K562 (cell line): ENCODE measurements around the gene LAMB3. TPM values are rescaled to one million over a fixed set of nuclear protein-coding genes. Genes with fewer than 3 reads are reported as not detected.

Experiments used
- ADNP ChIP-seq: fragments of 200-800 bp; sonication (Bioruptor generic); IDR thresholded peaks from 2 replicates; pipeline ENCODE4 v1.6.1; 2016; ENCODE audit warnings: missing genetic modification characterization, missing compliant biosample characterization
- CXXC5 ChIP-seq: fragments of 250-450 bp; sonication (Bioruptor Pico); IDR thresholded peaks from 2 replicates; pipeline ENCODE4 v1.8.0; 2022; ENCODE audit warnings: inconsistent platforms, mild to moderate bottlenecking, moderate library complexity
- ELF4 ChIP-seq: fragments of 450-650 bp; formaldehyde crosslinking; IDR thresholded peaks from 2 replicates; pipeline ENCODE4 v1.4.0; 2022; ENCODE audit warnings: missing genetic modification characterization
- KDM4B ChIP-seq, 2 experiments: fragments of 450-650 bp in 1 of 2; sonication (generic) in 1 of 2; IDR thresholded peaks; 2 replicates each; pipeline ENCODE4 v1.6.1; 2016 to 2017; ENCODE audit warnings: borderline replicate concordance in 2 of 2, antibody characterized with exemption in 1 of 2, low read depth in 1 of 2, mild to moderate bottlenecking in 1 of 2
- NFE2 ChIP-seq: IDR thresholded peaks from 2 replicates; pipeline ENCODE4 v1.6.1; 2014; ENCODE audit warnings: antibody characterized with exemption, low read depth
- PRMT5 ChIP-seq: sonication (generic); formaldehyde crosslinking; IDR thresholded peaks from 2 replicates; pipeline ENCODE4 v1.5.0; 2020; ENCODE audit warnings: missing genetic modification reagents
- SRSF1 ChIP-seq: fragments of 200-400 bp; formaldehyde crosslinking; IDR thresholded peaks from 2 replicates; pipeline ENCODE4 v1.6.1; 2017; ENCODE audit warnings: mild to moderate bottlenecking, low read depth, low read length, moderate library complexity
- ZBTB7A ChIP-seq: IDR thresholded peaks from 2 replicates; pipeline ENCODE4 v1.6.1; 2011; ENCODE audit warnings: low read depth, mild to moderate bottlenecking, low read length, moderate library complexity, borderline replicate concordance; ENCODE audit not compliant: control insufficient read depth
- ZNF696 ChIP-seq: fragments of 250-450 bp; sonication (Bioruptor Pico); conservative IDR thresholded peaks from 2 replicates; pipeline ENCODE4 v1.4.0; 2020; ENCODE audit warnings: mild to moderate bottlenecking, moderate library complexity
- polyA plus RNA-seq, 8 experiments: library from polyadenylated mRNA; depleted of rRNA in 4 of 8; stranded (reverse) in 5 of 8; unstranded in 3 of 8; fragments of >200 nt; fragmentation: Nextera tagmentation in 2 of 8; fragmentation: Illumina TruSeq in 1 of 8; extraction: Ambion mirVana in 2 of 8; extraction: Trizol in 1 of 8; gene quantifications; 2 replicates each; pipeline versions ENCODE4 v1.2.1 to v1.2.3, GENCODE V29; 2011 to 2014; ENCODE audit warnings: inconsistent platforms in 1 of 8, missing spikeins in 1 of 8
- total RNA-seq, 7 experiments: library from RNA; depleted of rRNA in 6 of 7; stranded (reverse); fragments of >200 nt in 6 of 7; fragmentation: Illumina TruSeq in 2 of 7; extraction: Trizol in 2 of 7; gene quantifications; 2 replicates each; pipeline versions ENCODE4 v1.2.1 to v1.2.3, GENCODE V29; 2011 to 2021; ENCODE audit warnings: low replicate concordance in 1 of 7
- TF ChIP-seq, protein P1 (sequence below): fragments of 200-600 bp; sonication (generic); IDR thresholded peaks from one replicate; pipeline ENCODE4 v1.6.1; 2012; ENCODE audit warnings: mild to moderate bottlenecking, low read depth, low read length, inconsistent platforms
- TF ChIP-seq, protein P2 (sequence below): fragments of 250-450 bp; sonication (Bioruptor Pico); IDR thresholded peaks from 2 replicates; pipeline ENCODE4 v1.5.0; 2020; ENCODE audit warnings: mild to moderate bottlenecking
- TF ChIP-seq, protein P3 (sequence below): fragments of 250-450 bp; sonication (Bioruptor Pico); IDR thresholded peaks from 2 replicates; pipeline ENCODE4 v1.8.0; 2022; ENCODE audit warnings: moderate library complexity, mild to moderate bottlenecking, inconsistent platforms

The LAMB3 gene
- total and polyA plus RNA-seq, 9 of the 15 experiments (the other 6 are each of a cell fraction or from before 2014, with no cell fraction given), result 0.08 to 1.3 (median 0.91) TPM

DNA sequence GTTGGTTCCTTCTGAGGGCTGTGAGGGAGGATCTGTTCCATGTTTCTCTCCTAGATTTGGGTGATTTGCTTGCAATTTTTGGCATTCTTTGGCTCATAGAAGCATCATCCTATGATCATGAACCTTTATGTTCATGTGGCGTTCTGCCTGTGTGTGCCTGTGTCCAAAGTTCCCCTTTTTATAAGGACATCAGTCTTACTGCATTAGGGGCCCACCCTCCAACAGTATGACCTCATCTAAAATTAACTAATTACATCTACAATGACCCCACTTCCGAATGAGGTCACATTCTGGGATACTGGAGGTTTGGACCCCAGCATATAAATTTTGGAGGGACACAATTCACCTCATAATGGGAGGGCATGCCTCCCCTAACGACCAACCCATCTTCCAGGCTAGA, 81.5 kb downstream of the LAMB3 start (continued):
- TF ChIP-seq, protein P1, sequence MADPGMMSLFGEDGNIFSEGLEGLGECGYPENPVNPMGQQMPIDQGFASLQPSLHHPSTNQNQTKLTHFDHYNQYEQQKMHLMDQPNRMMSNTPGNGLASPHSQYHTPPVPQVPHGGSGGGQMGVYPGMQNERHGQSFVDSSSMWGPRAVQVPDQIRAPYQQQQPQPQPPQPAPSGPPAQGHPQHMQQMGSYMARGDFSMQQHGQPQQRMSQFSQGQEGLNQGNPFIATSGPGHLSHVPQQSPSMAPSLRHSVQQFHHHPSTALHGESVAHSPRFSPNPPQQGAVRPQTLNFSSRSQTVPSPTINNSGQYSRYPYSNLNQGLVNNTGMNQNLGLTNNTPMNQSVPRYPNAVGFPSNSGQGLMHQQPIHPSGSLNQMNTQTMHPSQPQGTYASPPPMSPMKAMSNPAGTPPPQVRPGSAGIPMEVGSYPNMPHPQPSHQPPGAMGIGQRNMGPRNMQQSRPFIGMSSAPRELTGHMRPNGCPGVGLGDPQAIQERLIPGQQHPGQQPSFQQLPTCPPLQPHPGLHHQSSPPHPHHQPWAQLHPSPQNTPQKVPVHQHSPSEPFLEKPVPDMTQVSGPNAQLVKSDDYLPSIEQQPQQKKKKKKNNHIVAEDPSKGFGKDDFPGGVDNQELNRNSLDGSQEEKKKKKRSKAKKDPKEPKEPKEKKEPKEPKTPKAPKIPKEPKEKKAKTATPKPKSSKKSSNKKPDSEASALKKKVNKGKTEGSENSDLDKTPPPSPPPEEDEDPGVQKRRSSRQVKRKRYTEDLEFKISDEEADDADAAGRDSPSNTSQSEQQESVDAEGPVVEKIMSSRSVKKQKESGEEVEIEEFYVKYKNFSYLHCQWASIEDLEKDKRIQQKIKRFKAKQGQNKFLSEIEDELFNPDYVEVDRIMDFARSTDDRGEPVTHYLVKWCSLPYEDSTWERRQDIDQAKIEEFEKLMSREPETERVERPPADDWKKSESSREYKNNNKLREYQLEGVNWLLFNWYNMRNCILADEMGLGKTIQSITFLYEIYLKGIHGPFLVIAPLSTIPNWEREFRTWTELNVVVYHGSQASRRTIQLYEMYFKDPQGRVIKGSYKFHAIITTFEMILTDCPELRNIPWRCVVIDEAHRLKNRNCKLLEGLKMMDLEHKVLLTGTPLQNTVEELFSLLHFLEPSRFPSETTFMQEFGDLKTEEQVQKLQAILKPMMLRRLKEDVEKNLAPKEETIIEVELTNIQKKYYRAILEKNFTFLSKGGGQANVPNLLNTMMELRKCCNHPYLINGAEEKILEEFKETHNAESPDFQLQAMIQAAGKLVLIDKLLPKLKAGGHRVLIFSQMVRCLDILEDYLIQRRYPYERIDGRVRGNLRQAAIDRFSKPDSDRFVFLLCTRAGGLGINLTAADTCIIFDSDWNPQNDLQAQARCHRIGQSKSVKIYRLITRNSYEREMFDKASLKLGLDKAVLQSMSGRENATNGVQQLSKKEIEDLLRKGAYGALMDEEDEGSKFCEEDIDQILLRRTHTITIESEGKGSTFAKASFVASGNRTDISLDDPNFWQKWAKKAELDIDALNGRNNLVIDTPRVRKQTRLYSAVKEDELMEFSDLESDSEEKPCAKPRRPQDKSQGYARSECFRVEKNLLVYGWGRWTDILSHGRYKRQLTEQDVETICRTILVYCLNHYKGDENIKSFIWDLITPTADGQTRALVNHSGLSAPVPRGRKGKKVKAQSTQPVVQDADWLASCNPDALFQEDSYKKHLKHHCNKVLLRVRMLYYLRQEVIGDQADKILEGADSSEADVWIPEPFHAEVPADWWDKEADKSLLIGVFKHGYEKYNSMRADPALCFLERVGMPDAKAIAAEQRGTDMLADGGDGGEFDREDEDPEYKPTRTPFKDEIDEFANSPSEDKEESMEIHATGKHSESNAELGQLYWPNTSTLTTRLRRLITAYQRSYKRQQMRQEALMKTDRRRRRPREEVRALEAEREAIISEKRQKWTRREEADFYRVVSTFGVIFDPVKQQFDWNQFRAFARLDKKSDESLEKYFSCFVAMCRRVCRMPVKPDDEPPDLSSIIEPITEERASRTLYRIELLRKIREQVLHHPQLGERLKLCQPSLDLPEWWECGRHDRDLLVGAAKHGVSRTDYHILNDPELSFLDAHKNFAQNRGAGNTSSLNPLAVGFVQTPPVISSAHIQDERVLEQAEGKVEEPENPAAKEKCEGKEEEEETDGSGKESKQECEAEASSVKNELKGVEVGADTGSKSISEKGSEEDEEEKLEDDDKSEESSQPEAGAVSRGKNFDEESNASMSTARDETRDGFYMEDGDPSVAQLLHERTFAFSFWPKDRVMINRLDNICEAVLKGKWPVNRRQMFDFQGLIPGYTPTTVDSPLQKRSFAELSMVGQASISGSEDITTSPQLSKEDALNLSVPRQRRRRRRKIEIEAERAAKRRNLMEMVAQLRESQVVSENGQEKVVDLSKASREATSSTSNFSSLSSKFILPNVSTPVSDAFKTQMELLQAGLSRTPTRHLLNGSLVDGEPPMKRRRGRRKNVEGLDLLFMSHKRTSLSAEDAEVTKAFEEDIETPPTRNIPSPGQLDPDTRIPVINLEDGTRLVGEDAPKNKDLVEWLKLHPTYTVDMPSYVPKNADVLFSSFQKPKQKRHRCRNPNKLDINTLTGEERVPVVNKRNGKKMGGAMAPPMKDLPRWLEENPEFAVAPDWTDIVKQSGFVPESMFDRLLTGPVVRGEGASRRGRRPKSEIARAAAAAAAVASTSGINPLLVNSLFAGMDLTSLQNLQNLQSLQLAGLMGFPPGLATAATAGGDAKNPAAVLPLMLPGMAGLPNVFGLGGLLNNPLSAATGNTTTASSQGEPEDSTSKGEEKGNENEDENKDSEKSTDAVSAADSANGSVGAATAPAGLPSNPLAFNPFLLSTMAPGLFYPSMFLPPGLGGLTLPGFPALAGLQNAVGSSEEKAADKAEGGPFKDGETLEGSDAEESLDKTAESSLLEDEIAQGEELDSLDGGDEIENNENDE, result no peak
- TF ChIP-seq ELF4 (no peak), ADNP (tag) (no peak), SRSF1 (no peak), NFE2 (no peak), ZNF696 (CRISPR knock-in tag) (no peak), ZBTB7A (no peak), KDM4B (IDR thresholded peaks at IDR 0.05; ENCODE audit: borderline replicate concordance in 2 of 2, low read depth in 1 of 2) (no peak), PRMT5 (no peak), CXXC5 (no peak)
- TF ChIP-seq, protein P2, sequence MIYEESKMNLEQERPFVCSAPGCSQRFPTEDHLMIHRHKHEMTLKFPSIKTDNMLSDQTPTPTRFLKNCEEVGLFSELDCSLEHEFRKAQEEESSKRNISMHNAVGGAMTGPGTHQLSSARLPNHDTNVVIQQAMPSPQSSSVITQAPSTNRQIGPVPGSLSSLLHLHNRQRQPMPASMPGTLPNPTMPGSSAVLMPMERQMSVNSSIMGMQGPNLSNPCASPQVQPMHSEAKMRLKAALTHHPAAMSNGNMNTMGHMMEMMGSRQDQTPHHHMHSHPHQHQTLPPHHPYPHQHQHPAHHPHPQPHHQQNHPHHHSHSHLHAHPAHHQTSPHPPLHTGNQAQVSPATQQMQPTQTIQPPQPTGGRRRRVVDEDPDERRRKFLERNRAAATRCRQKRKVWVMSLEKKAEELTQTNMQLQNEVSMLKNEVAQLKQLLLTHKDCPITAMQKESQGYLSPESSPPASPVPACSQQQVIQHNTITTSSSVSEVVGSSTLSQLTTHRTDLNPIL (CRISPR knock-in tag), result no peak
- TF ChIP-seq, protein P3, sequence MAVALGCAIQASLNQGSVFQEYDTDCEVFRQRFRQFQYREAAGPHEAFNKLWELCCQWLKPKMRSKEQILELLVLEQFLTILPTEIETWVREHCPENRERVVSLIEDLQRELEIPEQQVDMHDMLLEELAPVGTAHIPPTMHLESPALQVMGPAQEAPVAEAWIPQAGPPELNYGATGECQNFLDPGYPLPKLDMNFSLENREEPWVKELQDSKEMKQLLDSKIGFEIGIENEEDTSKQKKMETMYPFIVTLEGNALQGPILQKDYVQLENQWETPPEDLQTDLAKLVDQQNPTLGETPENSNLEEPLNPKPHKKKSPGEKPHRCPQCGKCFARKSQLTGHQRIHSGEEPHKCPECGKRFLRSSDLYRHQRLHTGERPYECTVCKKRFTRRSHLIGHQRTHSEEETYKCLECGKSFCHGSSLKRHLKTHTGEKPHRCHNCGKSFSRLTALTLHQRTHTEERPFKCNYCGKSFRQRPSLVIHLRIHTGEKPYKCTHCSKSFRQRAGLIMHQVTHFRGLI (CRISPR knock-in tag), result no peak
